Breast epithelium (tissue), 3 donors: ENCODE data around the gene CGNL1.

Experiments used
- CTCF ChIP-seq, 3 donors: fragments of 450-650 bp; IDR thresholded peaks; one replicate each; pipeline ENCODE4 v1.5.1; 2016 to 2017; ENCODE audit warnings: antibody characterized with exemption in 3 of 3, mild to moderate bottlenecking in 3 of 3, moderate library complexity in 3 of 3
- POLR2A ChIP-seq: fragments of 450-650 bp; IDR thresholded peaks from one replicate; pipeline ENCODE4 v1.6.1; 2016; ENCODE audit warnings: antibody characterized with exemption, mild to moderate bottlenecking, moderate library complexity
- POLR2AphosphoS5 ChIP-seq, 3 donors: sonication (generic); formaldehyde crosslinking; IDR thresholded peaks; one replicate each; pipeline ENCODE4 v1.6.1; 2017; ENCODE audit warnings: antibody characterized with exemption in 3 of 3

GRCh38 chr15:57461541-57461940 lies 85.2 kb downstream of the CGNL1 start:
- TF ChIP-seq CTCF (IDR thresholded peaks at IDR 0.05) (no peak), POLR2AphosphoS5 (IDR thresholded peaks at IDR 0.05) (no peak), POLR2A (no peak)
